SW480 (cell line): ENCODE measurements around the gene REEP6.
"Not testable (repeated sequence)": the region's sequence is repeated elsewhere in the genome, so short reads cannot be mapped to it uniquely, and the experiment has no call there.

ENCODE experiments used
- DNase-seq: peaks from one replicate; pipeline ENCODE4 v3.0.0-alpha.2; 2016; ENCODE audit warnings: low spot score

The REEP6 gene

DNA sequence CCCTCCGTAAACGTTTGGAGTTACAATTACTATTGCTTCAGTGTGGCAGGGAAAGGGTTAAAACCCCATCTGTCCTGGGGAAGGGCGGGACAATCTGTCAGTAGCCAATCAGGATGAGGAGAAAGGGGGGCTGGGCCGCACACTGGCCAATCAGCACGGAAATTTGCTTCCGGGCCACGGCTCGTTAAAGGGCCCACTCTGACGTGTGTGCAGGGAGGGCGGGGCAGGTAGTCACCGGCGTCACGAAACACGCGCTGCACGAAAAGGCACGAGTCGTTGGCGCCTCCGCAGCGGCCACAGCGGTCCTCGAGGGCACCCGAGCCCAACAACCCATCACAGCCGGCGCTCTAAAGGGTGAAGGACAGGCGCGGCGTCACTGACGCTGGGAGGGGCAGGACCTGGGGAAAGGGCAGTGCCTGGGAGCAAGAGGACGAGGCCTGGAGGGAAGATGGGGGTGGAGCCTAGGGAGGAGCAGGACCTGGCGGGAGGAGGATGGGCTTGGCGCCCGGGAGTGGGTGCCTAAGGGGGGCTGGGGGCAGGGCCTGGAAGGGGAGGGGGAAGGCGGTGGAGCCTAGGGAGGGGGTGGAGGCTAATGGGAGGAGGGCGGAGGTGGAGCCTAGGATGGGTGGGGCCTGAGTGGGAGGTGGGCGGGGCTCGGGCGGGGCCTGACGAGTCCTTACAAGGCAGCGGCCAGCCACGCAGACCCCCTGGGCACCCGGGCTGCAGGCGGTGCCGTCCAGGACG lies 17.0 kb downstream of the REEP6 start:
- DNase-seq = peak; percentile 89

DNA sequence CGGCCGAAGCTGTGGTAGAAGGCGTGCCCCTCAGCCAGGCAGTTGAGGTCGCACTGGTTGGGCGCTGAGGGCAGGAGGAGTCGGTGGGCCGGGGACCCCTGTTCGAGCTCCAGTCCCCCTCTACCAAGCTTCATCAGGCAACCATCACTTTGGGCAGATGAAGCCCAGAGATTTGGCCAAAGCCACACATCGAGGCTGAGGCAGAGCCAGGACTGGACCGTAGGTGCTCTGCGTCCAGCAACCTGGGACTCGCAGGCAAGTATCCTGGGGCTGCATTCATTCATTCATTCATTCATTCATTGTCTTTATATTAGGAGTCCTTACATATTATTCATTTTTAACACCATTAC lies 17.5 kb downstream of the REEP6 start:
- DNase-seq = no peak

DNA sequence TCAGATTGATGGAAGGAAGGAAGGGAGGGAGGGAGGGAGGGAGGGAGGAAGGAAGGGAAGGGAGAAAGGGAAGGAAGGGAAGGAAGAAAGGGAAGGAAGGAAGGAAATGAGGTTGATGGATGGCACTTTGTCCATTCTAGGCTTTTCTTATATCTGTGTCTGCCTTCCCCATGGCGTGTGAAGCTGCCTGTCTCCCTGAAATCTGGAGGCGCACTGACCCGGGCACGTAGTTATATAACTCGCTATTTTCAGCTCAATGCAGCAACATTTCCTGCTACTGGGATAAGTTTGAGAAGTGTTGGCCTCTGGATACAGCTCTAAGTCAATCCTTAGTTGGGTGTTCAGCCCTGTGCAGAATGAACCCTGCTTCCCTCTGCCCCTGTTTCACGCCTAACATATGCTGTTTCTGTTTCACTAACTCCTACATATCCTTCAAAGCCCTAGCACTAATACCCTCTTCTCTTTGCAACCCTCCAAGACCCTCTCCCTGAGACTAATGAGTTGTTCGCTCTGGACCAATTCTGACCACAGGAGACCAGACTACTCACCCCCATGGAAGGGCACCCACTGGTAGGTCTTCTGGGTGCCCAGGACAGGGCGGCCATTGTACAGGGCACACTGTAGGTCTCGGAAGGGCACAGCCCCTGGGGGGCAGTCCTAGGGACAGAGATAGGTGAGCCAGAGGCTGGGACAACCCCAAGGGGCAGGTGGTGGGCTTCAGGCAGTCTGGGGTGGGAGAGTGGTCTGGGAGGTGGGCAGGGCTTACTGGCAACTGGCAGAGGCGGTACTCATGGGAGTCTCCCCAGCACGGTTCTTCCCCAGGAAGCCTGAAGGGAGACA lies 18.8 kb downstream of the REEP6 start:
- DNase-seq = no peak

DNA sequence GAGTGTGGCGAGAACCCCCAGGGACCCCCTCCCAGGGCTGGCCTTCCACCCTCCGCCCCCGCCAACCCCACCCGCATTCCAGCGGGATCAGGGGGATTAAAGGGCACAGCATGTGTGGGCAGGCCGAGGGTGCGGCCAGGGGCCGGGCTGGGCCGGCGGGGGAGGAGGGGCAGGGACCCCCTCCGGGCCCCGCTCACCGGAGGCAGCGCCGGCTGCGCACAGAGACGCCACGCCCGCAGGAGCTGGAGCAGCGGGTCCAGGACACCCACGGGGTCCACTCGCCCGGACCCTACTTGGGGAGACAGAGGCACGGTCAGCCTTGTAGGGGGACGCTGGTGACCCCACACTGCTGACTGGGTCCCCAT lies 19.4 kb downstream of the REEP6 start:
- no peak for DNase-seq

DNA sequence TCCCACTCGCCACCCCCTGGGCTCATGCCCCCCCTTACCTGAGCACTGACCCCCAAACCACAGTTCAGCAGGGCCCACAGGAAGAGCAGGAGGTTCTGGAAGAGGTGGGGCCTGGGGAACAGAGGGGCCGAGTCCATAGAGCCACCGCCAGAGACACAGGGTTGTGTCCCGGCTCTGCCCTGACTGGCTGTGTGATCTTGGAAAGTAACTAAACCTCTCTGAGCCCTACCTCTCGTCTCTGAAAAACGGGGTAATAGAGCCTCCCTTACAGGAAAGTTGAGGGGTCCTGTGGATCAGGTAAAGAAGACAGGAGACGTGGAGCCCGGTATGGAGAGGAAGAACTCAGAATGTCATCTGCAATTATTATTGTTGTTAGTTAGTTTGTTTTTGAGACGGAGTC lies 19.8 kb downstream of the REEP6 start:
- DNase-seq = no peak

DNA sequence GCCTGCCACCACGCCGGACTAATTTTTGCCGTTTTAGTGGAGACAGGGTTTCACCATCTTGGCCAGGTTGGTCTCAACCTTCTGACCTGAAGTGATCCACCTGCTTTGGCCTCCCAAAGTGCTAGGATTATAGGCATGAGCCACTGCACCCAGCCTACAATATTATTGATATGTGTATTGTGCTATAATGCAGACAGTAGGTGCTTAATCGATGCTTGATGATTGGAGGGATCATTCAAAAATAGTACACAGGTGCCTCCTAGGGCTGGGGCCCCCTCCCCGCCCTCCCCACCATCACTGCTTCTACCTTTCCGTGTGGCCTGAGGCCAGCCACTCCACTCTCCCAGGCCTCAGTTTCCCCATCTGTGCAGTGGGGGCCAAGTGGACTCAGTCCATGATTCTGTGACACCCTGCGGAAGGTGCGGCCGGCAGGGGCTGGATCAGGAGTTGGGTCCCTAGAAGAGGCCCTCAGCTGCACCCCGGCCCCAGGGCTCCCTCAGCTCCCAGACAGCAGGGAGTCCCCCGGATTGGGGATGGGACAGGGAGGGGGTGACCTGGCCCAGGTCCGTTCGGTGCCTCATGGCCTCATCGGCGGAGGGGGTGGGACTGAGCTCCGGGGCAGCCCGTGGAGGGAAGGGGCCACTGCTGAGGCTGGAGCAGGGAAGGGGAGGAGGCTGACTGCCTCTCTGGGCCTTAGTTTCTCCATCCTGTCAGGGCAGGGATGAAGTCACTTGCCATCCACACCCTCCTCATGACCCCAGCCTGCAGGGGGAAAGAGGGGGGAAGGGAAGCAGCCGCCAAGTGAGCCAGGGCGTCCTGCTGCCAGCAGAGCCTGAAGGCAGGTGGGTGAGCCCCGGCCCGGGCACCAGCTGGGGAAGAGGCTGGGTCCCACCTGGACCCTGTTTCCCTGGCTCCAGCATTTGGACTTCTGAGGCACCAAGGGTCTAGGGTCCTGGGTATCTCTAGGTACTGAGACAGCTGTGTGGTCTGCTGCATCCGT lies 20.6 kb downstream of the REEP6 start:
- no peak for DNase-seq

DNA sequence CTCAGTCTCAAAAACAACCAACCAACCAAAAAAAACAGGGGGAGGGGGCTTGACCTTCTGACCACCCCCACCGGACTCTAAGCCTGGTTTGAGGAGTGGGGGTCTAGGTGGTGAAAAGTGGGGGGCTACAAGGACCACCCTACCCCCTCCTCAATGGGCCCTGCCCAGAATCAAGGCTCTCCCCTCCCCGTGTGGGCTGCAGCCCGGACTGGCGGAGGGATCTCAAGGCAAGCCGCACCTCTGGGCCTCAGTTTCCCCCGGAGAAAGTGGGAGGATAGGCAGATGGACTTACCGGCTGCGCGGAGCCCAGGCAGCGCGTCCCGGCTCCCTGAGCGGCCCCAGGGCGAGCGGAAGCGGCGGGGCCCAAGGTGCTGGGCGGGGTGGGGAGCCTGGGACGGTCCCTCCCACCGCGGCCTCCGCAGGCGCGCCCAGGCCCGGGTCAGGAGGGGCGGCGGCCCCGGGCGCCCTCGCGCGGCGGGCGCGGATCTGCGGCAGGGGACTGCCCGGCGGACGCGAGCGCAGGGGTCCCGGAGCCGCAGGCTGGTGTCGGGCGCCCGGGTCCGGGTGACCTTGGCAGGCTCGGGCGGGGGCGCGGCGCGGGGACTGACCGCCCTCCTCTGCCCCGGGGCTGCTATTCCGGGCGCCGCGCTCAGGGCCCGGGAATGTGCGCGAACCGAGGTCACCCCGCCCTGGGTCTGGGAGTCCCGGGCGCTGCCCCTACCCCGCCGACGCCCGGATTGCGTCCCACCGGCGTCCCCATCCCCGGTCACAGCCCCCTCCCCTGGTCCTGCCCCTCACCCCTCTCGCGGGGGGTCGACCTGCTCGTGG lies 21.9 kb downstream of the REEP6 start, which contains the start of gene ADAMTSL5:
Gene ADAMTSL5, minus strand, starts transcription at position 349 of the 828 bp plus-strand sequence. CDS start 2,076 bp downstream, outside the sequence.
- DNase-seq = peak; percentile 56

DNA sequence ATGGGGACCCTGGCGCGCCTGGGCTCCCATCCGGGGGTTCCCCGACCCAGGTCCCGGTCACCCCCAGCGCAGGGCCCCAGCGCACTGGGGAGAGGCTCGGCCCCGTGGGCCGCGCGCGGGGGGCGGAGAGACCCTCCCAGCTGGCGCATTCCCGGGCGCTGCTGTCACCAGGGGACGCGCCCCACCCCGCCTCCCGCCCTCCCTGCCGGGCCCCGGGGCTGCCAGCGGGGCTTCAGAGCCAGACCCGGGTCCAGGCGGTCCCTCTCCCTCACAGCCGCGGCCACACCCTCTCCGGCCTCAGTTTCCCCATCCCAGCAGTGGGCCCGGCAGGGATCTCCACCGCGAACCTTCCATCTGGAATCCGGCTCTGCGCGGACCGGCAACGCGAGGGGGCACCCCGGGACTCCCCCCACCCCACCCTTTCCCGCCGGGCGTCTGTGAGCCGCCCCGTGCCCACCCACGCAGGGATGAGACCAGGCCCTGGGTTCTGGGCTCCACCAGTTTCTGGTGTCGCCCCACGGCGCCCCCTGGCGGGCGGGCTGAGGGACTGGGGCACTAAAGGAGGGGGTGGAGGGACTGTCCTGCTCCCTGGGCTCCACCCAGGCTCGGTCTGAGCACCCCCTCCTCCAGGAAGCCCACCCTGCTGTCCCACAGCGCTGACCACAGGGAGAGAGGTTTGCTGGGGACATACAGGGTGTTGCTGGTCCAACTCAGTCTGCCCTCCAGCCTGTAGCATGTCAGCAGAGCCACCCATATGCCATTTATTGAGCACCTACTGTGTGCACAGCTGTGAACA lies 22.7 kb downstream of the REEP6 start:
- DNase-seq = peak; percentile 31

DNA sequence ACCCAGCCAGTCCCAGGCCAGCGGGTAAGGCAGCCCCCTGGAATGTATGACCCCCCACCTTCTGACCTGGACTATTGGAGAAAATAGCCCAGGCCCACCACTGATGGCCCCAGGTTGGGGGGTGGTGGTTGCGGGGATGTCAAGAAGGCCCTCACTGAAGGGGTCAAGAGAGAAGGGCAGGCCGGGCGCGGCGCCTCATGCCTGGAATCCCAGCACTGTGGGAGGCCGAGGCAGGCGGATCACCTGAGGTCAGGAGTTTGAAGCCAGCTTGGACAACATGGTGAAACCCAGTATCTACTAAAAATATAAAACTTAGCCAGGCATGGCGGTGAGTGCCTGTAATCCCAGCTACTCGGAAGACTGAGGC lies 23.3 kb downstream of the REEP6 start:
- no peak for DNase-seq

DNA sequence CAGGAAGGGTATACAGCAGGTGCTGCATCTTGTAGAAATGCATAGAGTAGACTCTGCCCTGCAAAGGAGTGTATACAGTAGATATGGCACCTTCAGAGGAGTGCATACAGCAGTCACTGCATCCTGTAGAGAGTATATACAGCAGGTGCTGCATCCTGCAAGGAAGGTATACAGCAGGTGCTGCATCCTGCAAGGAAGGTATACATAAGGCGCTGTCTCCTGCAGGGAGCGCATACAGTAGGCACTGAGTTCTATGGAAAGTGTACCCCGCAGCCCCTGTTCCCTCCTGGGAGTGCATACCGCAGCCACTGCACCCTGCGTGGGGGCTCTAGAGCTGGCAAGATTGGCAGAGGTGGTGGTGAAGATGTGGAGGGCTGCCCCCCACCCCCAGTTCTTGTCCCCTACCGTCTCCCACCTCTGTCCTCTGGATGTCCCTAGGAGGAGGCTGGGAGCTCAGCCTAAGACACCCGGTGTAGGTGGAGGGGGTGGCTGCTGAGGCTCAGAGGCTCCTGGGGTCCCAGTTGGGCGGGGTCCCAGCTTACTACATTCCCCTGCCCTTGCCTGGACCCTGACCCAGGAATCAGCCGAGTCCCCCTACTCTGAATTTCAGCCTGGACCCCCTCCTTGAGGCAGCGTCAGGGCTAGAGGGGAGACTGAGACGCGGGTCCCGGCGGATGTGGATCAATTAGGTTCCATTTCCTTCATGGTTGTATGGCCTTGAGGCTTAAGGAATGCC lies 24.2 kb downstream of the REEP6 start:
- no peak for DNase-seq

DNA sequence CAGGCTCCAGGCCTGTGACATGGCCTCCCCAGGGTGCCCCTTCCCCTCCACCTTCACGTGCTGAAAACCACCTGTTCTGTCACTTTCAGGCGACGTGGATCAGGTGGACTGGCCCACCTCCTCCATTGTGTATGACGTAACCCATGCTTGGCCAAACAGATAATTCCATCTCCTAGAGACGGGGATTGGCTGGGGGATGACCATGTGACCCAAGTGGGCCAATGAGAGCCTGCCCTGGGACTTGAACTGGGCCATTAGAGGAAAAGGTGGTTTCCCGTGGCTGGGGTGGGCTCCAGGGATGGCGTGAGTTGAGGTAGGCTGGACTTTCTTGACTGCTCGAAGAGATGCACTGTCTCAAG lies 25.4 kb downstream of the REEP6 start:
- no peak for DNase-seq

DNA sequence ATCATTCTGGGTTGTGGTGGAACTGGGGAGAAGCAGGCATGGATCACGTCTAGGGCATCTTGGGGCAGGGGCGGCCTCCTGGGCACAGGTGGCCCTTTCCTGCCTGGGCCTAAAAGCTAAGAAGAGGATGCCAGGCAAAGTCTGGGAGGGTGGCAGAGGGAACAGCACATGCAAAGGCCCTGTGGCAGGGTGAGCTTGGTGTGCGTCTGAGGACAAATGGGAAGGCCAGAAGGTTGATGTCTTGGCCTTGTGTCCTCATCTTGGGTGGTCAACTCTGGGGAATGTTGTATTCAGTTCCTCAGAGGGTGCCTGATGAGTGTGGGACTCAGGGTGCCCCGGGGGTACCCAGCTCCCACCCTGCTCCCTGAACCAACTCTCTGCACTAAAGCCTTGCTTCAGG lies 27.5 kb downstream of the REEP6 start:
- DNase-seq = no peak

DNA sequence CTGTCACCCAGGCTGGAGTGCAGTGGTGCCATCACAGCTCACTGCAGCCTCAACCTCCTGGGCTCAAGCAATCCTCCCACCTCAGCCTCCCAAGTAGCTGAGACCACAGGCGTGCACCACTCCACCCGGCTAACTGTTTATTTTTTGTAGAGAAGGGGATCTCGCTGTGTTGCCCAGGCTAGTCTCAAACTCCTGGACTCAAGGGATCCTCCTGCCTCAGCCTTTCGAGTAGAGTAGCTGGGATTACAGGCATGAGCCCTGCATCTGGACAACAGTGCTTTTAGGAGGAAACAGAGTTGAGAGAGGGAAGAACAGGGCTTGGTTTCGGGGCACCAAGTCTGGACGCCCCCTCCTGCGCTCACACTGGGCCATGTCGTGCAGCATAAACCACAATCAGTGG lies 28.8 kb downstream of the REEP6 start:
- not testable (repeated sequence) for DNase-seq

DNA sequence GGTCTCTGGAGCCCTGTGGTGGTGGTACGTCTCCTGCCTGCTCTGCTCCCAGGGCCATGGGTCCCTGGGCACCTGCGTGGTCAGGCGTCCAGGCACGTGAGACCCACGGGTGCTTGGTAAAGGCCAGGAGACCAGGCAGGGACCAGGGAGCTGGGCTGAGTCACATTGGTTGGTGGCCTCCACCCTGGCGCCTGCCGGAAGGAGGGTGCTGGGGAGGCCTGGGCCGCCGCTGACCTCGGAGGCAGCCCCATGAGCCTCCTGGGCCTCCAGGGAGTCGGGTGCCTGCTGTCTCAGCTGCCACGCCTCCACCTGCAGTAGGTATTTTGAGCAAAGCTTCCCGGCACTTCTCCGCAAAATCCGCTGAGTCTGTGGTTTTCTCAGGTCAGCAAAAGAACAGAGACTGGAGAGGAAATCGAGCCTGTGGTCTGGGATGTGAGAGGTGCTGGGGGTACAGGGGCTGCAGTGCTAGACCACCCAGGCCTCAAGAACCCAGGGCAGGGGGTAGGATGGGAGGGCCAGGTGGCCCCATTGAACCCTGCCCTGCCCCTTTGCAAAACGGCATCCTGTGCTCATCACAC lies 29.3 kb downstream of the REEP6 start:
- DNase-seq = no peak

DNA sequence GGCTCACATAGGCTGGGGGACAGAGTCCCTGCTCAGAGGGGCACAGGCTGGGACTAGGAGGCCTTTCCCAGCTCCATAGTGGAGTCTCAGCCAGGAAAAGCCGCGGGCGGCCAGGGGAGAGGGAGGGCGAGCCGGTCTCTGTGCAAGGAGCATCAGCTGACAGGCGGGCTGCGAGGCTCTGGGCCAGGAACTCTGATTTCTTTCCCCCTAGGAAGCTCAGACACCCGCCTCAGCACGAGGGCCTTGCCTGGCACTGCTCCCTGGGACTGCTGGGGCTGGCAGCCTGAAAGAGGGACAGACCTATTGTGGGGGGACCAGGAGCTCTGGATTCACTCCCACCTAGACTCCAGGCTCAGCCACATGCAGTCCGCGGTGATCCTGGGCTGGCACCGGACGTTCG lies 30.7 kb downstream of the REEP6 start:
- no peak for DNase-seq

DNA sequence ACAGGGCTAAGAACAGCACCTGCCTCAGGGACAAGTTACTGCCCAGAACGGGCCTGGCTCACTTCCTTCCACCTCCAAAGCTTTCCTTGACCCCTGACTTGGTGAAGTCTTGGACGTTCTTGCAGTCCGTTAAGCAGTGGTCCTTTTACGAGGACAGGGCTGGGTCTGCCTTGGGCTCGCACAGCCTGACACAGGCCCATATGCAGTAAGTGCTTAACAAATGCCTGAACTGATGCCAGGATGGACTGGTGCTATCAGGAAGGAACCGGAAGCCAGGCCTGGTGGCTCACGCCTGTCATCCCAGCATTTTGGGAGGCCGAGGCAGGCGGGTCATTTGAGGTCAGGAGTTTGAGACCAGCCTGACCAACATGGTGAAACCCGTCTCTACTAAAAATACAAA lies 31.1 kb downstream of the REEP6 start:
- no peak for DNase-seq

DNA sequence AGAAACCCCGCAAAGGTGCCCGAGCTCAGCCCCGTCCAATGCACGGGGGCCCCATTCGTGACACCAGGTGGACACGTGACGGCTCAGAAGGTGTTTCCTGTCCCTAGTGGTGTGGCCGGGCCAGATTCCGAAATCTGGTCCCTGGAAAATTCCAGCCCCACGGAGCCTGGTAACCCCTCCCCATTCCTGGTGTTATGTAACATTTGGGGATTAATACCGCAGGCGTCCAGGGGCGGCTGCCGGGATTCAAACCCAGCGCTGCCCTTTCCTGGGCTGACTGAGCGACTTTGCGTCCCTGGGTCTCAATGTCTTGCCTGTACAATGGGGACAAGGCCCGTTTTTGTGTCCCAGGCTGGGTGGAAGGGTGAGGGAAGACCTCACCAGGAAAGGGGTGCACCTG lies 31.9 kb downstream of the REEP6 start:
- no peak for DNase-seq

DNA sequence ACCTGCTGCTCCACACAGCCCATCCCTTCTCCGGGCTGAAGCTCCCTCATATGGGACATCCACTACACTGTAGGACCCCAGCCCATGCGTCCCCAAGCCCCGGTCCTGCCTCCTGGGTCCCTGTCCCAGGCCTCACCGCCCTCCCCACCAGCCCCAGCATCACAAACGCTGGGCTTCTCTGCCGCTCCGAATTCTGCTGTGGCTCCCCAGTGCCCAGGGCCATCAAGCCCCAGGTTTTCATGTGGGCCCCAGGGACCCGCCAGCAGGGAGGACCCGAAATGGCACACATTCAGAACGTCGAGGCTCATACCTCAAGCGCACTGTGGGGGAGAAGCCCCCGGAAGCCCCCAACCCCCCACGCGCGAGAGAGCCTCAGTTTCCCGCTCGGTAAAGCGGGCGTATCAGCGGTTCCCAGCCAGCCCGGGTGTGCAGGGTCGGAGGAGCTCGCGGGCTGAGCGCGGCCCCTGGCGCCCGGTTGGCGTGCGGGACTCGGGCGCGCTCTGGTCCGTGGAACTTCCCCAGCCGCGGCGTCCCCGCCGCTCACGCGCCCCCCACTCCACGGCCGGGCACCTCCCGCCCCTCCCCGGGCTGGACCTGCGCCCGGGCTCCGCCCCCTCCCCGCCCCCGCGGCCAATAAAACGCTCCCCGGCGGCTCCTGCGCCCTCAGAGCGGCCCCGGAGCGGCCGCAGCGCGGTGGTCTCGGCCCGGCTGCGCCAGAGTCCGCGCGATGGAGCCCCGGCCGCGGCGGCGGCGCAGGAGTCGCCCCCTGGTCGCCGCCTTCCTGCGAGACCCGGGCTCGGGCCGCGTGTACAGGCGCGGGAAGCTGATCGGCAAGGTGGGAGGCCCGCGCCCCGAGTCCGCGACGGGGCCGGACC lies 32.7 kb downstream of the REEP6 start, which contains the start of gene PLK5:
Gene PLK5, plus strand, starts transcription at position 666 of the 875 bp plus-strand sequence. CDS start 2,920 bp downstream, outside the sequence.
- DNase-seq = no peak
